Right kidney (tissue), 1 donor: Measurements from ENCODE around the gene C1QA.
"Not testable (repeated sequence)": the region's sequence is repeated elsewhere in the genome, so short reads cannot be mapped to it uniquely, and the experiment has no call there.

ENCODE experiments used
- DNase-seq: peaks from one replicate; pipeline ENCODE4 v3.0.0-alpha.2; 2016

Gene C1QA

DNA sequence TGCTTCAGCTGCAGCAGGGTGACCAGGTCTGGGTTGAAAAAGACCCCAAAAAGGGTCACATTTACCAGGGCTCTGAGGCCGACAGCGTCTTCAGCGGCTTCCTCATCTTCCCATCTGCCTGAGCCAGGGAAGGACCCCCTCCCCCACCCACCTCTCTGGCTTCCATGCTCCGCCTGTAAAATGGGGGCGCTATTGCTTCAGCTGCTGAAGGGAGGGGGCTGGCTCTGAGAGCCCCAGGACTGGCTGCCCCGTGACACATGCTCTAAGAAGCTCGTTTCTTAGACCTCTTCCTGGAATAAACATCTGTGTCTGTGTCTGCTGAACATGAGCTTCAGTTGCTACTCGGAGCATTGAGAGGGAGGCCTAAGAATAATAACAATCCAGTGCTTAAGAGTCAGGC, 2.9 kb downstream of the C1QA start:
- no peak for DNase-seq

DNA sequence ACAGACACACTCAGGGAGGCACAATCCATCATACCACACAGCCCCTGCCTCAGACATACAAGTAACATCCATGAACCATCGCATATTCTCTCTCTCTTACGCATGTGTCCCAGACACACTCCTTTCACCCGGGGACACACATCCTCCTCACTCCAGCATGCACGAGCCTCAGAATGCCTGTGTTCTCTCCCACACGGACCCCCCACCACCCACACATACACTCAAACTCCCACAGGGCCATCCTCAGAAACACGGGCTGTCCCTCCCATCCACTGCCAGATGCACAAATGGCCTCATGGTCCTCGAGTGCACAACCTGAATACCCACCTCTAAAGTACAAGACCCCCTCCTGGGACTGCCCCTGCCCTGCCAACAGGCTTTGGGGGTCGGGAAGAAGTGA, 4.8 kb downstream of the C1QA start:
- no peak for DNase-seq

DNA sequence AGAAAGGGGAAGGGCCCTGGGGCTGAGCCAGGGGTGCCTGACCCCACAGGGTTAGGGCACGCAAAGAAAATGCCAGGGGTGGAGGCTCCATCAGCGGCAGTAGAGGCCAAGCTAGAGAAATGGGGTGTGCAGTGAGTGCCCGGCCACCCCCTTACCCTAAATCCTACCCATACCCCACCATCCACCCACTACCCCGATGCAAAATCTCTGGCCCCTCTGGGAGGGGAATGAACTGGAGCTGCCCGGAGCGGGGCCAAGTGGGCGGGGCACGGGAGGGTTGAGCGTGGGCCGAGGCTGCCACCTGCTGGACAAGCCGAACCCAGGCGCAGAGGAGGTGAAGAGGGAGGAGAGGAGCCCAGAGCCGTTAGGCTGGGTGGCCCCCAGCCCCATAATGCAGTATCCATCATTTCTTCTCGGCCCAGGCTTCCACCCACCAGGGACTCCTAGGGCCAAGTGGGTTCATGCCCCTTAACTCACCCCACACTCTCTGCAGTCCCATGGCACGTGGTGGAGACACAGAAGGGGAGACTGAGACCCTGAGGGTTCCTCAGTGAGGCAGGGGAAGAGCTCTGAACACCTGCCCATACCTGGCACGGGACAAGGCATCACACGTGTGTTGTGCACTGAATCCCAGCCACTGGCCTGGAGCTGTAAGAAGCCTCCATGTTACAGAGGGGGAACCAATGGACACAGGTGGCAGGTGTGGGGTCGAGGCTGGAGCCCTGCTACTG, 5.6 kb downstream of the C1QA start:
- peak; percentile 65 for DNase-seq

DNA sequence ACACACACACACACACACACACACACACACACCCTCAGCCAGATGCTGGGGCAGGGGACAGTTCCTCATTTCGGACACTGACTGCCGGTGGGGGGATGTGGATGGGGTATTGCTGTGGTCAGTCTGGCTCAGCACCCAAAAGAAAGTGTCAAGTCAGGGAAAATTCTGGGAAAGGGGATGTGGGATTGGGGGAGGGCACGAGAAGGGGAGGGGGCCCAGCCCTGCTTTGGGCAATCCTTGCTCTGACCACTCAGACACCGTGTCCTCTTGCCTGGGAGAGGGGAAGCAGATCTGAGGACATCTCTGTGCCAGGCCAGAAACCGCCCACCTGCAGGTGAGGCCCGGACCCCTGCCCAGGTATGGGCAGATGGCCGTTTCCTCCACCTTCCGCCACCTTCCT, 7.0 kb downstream of the C1QA start, which contains the start of gene C1QC:
C1QC (plus strand) TSS at position 253 of the 400 bp plus-strand sequence. CDS start 391 bp downstream, outside the sequence.
- DNase-seq, result no peak

DNA sequence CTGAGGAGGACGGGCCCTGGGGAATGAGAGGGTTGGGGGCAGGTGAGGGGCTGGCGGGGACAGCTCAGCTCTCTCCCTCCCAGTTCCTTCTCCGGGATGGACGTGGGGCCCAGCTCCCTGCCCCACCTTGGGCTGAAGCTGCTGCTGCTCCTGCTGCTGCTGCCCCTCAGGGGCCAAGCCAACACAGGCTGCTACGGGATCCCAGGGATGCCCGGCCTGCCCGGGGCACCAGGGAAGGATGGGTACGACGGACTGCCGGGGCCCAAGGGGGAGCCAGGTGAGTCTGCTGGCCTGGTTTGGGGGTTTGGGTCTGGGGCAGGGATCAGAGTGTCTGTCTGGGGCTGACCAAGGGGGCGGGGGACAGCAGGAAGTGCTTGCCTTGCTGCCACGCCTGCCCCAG, 7.5 kb downstream of the C1QA start:
- DNase-seq, result no peak

DNA sequence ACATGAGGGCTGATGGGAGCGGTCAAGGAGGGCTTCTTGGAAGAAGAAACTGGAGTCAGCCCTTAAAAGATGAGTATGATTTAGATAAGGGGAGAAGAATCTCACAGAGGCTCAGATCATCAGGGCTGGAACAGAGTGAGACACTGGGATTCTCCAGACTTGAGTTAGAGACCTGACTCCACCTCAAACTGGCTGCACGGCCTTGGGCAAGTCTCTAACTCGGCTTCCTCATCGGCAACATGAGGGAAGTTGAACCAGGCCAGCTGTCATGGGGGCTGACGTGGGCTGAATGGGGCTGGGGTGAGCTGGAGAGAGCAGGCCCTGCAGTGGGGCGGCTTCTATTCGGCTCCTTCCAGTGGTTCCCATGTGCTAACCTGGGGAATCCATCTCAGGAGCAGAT, 9.5 kb downstream of the C1QA start:
- no peak for DNase-seq

DNA sequence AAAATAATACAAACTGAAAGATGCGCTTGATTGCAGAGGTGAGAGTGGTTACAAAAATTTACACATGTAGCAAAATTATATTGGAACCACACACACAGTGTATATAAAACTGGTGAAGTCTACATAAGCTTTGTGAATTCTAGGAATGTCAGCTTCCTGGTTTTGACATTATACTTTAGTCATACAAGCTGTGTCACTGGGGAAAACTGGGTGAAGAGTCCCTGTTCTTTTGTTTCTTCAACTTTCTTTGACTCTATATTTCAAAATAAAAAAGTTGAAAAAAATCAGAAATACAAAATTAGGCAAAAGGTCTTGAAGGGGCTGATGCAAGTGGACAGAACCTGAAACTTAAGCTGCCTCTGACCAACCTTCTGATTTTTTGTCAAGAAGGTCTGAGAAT, 10.0 kb downstream of the C1QA start:
- no peak for DNase-seq

DNA sequence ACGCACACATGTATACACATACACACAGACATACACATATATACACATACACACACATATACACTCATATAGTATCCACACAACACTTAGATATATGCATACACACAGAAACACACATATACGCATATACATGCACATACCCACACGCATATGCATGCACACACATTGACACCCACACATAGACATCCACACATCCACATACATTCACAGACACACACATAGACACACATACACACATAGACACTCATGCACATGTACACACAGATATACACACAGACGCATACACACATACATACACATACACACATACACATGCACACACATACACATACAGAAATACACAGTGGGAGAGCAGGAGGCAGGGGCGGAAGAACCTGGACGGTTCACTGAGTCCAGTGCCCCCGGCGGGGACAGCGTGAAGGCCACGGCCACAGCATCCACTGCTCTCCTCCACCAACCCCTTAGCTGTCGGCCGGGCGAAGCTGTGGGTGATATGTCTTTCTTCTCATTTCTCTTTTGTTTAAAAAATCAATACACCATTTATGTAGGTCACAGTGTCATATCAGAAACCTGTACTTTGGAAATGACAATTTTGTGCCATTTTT, 13.8 kb downstream of the C1QA start:
- DNase-seq, result no peak

DNA sequence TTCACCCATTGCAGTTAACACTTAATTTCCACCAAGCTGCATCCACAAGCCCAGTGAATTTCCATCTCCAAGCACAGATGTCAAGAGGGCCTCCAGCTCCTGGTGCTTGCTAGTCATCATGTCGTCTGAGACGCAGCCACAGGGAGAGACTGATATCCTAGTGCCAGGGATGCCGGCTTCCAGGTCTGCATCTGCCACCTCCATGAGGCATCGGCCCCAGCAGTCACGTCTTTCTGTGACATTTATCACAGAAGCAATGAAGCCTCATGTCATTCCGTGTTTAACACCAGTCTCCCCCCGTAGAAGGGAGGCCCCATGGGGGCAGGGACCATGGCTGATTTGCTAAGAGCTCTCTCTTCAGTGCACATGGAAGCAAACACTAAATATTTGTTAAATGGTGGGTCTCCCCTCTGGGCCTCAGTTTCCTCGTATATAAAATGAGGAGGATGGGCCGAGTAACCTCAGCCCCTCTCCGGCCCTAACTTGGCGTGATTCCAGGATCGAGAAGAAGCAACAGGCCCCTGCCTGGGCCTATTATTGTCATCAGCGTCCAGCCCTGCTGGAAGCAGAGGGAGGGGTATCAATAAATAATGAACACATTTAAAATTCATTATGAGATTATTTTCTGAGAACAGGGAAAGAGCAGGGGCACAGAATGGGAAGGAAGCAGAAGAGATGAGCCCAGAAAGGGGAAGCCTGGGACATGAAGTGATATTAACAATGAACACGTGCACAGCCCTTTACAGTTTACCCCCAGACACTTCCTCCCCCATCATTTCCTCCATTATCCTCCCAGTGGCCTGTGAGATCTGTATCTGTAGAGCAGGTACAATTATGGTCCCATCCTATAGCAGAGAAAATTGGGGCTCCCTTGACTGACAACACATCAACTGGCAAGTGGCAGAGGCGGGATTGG, 15.8 kb downstream of the C1QA start:
- DNase-seq, result no peak

DNA sequence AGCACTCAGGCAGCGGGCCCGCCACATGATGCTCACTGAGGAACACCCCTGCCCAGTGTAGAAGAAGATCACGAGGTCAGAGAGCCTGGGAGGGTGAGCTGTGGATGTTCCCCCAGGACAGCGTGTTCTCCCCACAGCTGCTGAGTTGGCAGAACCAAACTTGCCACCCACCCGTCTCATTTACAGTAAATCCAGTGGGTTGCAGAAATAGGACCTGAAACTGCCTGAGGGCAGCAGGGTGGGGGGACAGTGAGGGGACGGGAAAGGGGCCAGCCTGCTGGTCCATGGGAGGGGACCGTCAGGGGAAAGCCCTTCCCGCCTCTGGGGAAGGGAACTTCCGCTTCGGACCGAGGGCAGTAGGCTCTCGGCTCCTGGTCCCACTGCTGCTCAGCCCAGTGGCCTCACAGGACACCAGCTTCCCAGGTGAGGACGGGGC, 16.5 kb downstream of the C1QA start, which contains the start of gene C1QB:
C1QB (plus strand) TSS at position 356 of the 436 bp plus-strand sequence. CDS start 6,227 bp downstream, outside the sequence.
- DNase-seq, result no peak

DNA sequence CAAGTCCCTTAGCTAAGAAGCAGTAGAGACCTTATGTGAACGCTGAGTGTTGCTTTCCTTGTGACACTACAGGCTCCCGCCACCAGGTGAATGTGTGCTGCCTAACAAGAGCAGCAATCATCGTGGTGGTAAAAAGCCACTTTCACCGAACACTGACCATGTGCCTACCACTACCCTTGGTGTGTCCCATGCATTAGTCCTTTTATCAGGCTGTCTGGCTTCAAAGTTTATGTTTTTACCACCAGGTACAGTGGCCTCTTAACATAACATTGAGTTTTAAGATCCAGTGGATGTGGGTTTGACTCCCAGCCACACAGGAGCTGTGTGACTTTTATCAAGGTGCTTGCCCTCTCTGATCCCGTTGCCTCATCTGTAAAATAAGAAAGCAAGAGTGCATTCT, 18.3 kb downstream of the C1QA start:
- DNase-seq, result no peak

DNA sequence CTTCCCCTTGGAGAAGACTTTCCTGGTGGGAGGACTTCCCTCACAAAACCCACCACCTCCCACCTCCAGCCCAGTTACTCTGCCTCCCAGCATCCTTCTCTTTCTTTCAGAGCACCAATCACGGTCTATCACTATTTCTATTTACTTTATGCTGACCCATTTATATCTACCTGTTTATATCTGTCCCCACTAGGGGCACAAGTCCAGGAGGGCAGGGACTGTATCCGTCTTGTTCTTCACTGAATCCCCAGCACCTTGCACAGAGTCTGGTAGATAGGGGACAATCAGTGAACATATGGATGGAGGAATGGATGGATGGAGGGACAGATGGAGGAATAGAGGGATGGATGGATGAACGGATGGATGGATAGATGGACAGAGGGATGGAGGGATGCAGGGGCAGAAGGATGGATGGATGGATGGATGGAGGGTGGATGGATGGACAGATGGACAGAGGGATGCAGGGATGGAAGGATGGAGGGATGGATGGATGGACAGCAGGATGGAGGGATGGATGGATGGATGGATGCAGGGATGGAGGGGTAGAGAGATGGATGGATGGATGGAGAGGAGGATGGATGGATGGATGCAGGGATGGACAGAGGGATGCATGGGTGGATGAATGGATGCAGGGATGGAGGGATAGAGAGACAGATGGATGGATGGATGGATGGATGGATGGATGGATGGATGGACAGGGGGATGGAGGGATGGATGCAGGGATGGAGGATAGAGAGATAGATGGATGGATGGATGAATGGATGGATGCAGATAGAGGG, 22.1 kb downstream of the C1QA start:
- no peak for DNase-seq

DNA sequence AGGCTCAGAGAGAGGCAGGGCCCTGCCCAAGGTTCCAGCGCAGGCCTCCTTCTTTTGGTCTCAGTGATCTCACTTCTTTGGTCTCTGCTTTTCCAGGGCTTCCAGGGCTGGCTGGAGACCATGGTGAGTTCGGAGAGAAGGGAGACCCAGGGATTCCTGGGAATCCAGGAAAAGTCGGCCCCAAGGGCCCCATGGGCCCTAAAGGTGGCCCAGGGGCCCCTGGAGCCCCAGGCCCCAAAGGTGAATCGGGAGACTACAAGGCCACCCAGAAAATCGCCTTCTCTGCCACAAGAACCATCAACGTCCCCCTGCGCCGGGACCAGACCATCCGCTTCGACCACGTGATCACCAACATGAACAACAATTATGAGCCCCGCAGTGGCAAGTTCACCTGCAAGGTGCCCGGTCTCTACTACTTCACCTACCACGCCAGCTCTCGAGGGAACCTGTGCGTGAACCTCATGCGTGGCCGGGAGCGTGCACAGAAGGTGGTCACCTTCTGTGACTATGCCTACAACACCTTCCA, 24.4 kb downstream of the C1QA start:
- no peak for DNase-seq

DNA sequence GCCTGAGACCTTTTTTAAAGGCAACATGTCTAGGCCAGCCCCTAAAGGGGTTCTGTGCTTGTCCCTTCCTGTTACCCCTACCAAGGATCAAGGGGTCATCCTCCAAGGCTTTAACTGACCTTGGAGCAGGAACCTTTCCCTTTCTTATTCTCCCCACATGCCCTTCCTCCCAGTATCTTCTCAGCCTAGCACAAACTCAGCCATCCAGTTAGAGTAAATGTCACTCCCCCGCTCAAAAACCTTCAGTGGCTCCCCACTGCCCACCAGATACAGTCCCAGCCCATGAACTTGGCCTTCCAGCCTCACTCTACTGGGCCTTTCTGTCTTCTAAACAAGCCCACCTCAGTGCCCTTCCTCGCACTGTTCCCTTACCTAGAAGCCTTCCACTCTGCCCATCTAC, 25.5 kb downstream of the C1QA start:
- no peak for DNase-seq

DNA sequence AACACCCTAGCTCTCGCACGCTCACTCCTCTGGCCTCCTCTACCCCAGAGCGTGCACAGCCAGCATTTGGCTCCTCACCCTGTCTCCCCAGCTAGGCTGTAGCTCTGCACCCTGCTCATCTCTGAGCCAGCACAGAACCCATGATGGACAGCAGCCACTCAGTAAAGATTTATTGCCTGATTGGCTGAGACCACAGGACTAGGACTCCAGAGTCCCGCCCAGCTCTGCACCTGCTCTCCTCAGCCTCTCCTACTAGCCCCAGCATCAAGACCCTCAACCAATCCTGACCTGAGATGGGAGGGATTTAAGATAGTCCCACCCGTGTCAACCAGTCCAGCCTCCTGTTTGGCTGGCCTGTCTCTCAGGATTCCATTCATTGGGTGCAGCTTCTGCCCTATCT, 25.9 kb downstream of the C1QA start:
- no peak for DNase-seq

DNA sequence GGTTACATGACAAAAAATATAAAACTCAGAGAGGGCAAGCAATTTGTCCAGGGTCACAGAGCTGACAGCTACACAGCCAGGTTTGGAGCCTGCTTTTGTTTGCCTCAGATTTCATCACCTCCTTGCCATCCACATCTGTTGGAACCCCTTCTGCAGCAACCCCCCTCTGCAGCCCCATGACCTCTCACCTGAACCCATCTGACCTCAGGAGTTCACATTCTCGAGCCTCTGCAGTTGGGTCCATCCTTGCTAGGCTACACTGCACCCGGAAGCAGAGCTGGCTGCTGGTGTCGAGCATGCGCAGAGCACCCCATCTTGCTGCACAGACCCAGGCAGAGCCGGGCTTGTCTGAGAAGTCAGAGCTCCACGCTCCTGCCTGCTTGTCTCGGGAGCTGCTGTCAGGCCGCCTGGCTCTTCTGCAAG, 26.6 kb downstream of the C1QA start:
- DNase-seq, result no peak

DNA sequence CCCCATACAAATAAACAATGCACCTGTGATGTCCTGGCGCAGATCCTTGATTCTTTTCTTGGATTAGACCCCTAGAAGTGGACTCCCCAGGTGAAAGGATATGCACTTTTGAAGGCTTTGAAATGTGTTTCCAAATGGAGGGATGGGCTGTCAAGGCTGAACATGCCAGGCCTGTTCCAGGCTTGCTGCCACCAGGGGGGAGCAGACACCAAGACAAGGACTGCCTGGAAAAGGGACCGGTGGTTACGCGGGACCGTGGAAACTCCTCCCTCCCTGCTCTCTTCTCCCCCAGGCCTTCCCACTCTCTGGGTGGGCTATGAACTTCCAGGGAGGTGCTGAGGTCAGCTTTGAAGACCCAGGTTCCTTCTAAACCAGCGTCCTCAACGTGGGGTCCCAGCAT, 29.3 kb downstream of the C1QA start:
- DNase-seq, result no peak

DNA sequence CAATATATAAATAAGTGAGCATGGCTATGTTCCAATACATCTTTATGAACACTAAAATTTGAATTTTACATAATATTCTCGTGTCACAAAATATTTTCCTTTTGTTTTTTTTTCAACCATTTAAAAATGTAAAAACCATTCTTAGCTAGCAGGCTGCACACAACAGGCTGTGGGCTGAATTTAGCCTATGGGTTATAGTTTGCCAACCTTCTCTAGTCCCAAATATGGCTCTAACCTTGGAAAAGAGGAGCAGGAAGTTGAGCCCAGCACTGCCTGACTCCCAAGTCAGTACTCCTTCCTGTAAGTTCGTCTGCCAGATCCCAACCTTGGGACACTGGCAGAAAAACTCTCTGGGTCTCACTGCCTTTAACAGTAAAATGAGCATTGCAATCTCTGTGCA, 30.0 kb downstream of the C1QA start:
- no peak for DNase-seq

DNA sequence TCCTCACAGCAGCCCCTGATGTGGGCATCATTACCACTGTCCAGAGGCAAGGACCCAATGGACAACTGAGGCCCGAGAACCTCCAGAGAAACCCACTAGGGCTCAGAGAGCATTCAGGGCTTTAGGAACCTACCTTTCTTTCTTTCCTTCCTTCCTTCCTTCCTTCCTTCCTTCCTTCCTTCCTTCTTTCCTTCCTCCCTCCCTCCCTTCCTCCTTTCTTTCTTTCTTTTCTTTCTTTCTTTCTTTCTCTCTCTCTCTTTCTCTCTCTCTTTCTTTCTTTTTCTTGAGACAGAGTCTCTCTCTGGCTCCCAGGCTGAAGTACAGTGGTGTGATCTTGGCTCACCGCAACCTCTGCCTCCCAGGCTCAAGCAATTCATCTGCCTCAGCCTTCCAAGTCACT, 32.4 kb downstream of the C1QA start:
- DNase-seq, result not testable (repeated sequence)

DNA sequence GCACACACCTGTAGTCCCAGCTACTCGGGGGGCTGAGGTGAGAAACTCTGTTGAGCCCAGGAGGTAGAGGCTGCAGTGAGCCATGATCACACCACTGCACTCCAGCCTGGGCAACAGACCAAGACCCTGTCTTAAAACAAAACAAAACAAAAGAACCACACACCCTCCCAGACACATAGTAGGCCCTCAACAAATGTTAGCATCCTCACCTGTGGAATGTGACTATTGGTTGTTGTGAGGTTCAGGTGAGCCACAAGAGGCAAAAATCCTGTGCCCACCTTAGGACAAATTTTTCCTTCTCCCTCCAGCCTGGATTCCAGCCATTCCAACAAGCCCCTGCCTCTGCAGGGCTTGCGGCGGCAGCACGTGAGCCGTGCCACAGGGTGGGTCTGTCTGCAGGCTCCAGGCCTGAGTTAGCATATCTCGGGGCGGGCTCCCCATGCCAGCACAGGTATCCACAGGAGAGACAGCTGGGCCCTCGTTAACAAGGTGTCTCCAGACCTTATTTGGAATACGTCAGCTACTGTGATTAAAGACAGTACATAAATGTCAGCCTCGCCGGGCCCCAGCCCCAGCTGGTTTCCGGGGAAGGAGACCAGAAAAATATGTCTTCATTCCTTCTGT, 34.0 kb downstream of the C1QA start:
- no peak for DNase-seq

DNA sequence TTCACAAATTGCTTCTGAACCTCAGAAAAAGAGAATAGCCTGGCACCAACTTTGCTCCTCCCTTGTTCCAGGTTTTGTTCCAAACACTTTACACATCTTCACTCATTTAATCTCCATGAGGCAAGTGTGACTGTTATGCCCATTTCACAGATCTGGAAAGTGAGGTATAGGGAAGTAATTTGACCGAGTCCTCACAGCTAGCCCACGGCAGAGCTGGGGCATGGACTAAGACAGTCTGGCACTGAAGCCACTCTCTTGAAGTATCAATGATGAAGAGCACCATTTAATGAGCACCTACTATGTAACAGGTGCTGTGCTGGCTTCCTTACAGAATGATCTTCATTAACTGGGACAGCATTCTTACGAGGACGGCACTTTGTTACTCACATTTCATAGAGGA, 35.6 kb downstream of the C1QA start:
- no peak for DNase-seq
